LHCN-M2 (cell line): Measurements from ENCODE around the gene APOC3. TPM values are rescaled to one million over a fixed set of nuclear protein-coding genes. Genes with fewer than 3 reads are reported as not detected.

ENCODE experiments used
- DNase-seq: peaks from one replicate; pipeline ENCODE4 v3.0.0-alpha.2; 2012; ENCODE audit warnings: low read depth
- total RNA-seq: library from RNA; depleted of rRNA; stranded (reverse); fragments of >200 nt; gene quantifications from 2 replicates; pipeline ENCODE4 v1.2.3, GENCODE V29; 2014

The APOC3 gene
- total RNA-seq, 1 experiment from 2014 or later, result not detected

DNA sequence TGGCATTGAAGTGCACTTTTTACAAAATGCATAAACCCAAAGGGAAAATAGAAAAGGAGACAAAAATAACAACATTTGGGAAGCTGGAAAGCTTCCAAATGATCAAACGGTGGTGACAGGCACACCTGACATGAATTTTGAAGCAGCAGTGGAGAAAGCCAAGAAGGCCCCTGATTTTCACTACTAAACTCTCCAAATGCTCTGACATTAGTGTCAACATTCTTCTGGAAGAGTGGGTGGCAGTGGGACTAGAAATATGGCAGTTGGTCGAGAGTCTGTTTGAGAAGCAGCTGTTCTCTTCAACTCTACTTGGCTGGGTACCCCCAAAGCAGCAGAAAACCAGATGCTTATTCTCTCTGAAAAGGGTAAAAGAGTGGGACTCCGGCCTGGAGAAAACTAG lies 25.7 kb upstream of the APOC3 start:
- no peak for DNase-seq

DNA sequence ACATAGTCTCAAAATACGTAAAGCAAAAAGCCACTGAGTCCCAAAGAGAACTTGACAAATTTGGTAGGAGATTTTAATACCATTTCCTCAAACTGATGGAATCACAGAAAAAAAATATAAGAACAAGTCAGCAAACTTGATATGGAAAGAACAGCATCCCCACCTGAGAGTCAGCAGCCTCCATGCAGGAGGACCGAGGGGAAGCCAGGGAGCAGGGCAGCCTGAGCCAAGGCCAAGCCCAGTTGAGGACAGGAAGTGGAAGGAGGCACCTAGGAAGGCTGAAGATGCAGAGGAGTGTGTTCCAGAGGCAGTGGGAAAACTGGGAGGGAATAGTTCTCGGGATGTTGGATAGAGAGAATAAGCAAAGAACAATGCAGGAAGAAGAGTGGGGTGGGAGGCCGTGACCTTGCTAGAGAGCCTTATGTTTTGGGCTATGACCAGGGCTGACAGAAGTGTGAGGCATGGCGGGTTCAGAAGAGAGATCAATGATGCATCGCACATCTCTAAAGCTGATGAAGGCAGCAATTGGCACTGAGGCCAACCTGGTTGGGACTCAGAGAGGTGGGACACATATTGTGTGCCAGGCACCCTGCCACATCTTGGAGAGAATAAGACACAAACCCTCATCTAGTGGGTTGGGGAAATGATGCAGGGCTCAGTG lies 22.0 kb upstream of the APOC3 start:
- DNase-seq, result no peak

DNA sequence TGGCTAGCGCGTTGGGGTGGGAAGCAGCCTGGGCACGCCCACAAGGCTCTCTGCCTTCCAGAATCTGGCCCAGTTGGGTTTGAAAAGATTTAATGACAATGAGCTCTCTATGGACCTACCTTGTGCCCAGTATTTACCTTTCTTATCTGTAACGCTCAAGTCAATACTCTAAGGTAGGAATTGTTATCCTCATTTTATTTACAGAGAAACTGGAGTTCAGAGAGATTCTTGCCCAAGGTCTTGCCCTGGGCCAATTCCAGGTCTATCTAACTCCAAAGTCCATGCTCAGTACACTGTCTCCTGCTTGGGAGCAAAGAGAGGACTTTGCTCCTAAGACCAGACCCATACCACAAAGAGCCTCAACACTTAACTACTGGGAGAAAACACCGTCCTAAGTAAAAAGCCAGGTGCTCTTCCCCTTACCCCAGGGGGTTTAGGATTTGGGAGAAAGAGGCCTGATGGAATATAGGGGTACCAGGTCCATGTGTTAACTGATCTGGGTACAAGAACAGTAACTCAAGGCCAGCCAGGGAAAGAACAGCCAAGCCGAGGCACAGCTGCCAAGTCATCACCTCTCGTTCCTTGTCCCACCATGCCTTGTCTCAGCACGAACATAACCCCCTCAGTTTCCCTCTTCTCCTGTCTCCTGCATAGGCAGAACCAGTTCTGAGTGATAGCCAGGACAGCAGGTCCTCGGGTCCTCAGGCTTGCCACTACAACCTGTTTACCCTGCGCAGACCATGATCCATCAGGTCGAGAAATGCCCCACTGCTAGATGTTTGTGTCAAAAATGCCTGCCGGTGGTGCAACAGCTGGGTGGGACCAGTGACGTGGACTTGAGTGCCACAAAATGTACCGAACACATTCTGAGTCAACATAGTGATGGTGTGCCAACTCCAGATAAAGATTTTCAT lies 21.2 kb upstream of the APOC3 start:
- peak; percentile 75 for DNase-seq

DNA sequence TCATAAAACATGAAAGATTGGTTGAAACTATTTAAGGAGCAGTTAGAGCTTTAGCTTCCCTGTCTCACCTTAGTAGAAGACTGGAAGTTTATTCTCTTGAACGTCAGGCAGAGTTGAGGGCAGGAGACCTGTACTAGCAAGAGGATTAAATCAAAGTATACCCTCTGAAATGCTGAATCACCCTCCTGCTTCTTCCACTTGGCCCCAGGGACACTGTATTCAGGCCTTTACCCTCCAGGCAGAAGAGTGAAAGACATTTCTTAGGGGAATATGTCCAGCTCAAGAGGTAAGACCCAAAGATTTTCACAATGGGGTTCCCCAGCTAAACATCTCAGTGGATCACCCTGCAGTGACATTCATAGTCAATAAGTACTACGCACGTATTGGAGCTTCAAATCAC lies 18.5 kb upstream of the APOC3 start:
- no peak for DNase-seq

DNA sequence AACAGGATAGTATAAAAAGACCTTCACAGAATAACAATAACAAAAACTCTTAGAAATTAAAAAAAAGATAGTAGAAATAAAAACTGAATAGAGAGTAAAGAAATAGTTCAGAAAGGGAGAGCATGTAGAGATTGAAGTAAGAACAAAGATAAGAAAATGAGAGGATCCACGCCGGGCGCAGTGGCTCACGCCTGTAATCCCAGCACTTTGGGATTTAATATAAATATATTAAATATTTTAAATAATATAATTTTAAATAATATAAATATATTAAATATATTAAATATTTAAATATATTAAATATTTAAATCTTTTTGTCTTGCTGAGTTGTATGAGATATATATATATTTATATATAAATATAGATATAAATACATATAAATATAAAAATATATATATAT lies 17.6 kb upstream of the APOC3 start:
- no peak for DNase-seq

DNA sequence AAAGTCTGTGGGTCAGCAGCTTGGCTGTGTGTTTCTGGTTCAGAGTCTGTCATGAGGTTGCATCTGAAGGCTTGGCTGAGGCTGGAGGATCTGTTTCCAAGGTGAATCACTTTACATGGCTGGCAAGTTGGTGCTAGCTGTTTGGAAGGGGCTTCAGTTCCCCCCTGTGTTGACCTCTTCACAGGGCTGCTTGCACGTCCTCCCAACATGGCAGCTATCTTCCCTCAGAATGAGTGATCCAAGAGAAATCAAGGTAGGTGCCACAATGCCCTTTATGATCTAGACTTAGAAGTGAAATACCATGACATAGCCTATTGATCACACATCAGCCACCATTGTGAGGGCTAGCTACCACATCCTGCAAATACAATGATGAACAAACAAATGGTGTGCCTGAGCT lies 16.5 kb upstream of the APOC3 start:
- no peak for DNase-seq

DNA sequence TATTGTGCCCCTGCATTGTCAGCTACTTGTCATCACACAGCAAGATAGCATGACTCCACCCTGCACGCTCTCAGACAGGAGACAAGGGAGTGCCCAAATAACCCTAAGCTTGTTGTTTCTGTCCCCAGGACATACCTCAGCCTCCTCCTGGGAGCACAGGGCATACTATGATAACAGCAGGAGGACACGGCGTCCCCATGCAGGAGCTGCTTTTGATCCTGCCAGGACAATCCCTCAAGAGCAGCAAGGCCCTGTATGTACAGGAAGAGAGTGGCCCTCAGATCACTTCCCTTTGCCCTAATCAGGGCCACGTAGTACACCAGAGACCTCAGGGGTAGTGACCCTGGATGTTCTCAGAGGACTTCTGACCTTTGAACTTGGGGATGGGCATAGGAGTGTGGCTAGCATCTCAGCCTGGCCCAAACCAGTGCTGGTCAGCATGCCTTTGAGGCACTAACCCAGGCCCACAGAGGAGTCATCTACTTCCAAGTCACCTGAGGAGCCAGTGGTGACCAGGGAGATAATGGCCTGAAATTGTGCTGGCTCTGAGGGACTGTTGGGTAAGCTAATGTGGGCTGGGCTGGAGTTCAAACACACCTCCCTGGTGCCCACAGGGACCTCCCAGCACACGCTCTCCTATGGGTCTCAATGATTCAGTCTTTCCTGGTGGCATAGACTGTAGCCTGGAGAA lies 15.8 kb upstream of the APOC3 start:
- no peak for DNase-seq

DNA sequence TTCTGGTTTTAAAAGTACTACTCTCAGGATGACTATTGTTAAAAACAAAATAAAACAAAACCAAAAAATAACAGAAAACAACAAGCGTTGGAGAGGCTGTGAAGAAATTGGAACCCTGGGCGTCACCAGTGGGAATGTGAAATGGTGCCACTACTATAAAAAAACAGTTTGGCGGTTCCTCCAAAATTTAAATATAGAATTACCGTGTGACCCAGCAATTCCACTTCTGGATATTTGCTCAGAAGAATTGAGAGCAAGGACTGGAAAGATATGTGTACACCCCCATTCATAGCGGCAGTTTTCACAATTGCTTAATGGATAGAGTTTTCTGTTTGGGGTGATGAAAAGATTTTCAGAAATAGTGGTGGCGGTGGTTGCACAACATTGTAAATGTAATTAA lies 15.2 kb upstream of the APOC3 start:
- DNase-seq, result no peak

DNA sequence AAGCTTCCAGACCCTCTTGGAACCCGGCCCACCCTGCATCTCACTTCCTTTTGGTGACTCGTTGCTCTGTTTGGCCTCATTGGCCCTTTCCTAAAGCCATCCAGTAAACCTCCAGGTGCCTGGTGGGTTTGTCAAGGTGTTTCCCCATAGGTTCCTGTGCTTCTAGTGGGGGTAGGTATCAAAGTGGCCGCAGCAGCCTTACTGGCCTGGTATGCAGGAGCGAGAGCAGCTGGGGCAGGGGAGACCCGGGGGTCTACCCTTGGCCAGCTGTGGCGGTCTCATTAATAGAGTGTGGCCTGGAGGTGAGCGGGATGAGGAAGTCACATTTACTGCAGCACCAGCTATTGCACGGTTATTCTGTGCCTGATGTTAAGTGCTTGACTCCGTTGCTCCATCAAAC lies 10.7 kb upstream of the APOC3 start:
- no peak for DNase-seq

DNA sequence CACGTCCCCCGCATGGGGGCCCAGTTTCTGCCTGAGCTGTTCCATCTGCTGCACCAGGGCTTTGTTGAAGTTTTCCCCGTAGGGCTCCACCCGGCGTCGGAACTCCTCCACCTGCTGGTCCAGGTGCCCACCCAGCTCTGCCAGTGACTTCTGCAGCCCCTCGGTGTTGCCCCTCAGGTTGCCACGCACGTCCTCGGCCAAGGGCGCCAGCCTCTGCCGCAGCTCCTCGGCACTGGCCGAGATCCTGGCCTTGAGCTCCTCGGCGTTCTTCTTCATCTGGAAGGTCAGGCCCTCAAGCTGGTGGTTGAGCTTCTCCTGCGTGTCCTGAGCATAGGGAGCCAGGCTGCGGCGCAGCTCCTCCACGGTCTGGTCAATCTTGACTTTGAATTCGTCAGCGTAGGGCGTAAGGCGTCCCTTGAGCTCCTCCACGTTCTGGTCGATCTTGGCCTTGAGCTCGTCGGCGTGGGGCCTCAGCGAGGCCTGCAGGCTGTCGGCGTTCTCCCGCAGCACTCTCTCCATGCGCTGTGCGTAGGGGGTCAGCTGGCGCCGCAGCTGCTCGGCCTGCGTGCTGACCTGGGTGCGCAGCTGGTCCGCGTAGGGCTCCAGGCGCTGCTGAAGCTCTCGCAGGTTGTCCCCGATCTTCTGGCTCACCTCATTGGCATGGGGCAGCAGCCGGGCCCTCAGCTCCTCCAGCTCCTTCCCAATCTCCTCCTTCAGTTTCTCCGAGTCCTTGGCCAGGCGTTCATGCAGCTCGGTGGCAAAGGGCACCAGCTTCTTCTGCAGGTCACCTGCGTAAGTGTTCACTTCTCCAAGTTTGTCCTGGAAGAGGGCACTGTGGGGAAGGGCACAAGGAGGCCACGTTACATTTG lies 8.4 kb upstream of the APOC3 start:
- no peak for DNase-seq

DNA sequence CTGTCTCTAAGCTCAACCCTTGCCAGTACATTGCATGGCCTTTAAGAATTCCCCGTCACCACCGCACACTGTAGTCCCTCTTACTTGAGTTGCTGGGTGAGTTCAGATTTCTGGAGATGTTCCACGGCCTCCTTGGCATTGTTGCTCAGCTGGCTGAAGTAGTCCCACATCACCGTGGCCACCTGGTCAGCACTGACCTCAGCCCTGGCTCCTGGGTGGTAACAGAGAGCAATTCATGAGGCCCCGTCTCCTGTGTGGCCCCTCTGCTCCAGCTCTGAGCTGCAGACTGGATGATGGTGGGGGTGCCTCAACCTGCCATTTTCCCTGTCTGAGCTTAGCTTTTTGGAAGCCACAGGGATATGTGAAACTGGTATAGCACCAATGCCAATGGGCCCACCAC lies 7.1 kb upstream of the APOC3 start:
- no peak for DNase-seq

DNA sequence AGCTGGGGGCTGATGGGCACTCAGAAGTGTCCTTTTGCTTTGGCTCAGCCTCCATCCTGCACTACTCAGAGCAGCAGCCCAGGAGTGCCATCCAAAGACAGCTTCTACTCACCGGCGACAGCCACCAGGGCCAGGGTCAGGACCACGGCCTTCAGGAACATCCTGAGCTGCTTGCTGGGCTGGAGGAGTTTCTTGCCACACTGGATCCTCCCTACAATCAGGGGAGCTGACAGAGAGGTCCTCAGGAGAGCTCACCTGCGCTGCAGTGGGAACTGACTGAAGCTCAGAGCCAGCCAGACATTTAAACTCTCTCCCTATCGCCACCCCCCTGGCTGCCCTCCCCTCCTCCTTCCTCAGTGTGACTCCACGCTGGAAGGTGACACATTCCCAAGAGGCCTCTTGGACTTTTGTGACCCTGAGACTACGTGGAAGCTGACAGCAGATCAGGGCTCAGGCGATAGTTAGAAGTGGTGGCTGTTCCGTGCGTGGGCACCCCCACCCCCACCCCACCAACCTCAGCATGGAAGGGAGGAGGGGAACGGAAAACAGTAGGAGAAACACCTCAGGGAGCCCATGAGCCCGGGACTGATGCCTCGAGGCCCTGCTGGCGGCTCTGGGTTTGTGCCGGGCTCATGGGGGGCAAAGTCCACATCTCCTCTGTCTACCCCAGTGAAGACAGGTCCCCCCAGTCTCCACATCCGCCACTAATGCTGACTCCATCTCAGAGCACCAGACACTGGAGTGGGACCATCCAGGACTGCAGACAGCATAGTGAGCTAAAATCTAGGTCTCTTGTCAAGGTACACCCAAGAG lies 6.5 kb upstream of the APOC3 start, which contains the start of gene APOA4:
TSS of gene APOA4 (minus strand) at position 274 of the 813 bp plus-strand sequence. CDS start at position 161, 113 bp downstream.
- DNase-seq, result no peak

DNA sequence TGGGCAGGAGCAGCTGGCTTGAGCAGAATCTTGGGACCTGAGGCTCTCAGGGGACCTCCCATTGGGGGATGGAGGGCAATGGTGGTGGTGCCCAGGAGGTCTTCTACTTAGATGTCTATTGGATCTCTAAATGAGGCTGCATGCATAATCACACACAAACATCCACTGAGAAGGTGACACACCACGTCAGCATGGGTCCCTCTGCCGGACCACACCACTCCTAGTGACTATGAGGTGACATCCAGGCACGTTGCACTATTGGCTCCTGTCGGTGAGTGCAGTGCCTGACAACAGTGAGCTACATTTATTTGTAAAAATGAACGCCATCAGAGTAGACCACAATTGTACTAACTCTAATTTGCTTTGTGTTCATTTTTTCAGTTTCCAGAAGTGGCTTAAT lies 4.3 kb upstream of the APOC3 start:
- DNase-seq, result no peak

DNA sequence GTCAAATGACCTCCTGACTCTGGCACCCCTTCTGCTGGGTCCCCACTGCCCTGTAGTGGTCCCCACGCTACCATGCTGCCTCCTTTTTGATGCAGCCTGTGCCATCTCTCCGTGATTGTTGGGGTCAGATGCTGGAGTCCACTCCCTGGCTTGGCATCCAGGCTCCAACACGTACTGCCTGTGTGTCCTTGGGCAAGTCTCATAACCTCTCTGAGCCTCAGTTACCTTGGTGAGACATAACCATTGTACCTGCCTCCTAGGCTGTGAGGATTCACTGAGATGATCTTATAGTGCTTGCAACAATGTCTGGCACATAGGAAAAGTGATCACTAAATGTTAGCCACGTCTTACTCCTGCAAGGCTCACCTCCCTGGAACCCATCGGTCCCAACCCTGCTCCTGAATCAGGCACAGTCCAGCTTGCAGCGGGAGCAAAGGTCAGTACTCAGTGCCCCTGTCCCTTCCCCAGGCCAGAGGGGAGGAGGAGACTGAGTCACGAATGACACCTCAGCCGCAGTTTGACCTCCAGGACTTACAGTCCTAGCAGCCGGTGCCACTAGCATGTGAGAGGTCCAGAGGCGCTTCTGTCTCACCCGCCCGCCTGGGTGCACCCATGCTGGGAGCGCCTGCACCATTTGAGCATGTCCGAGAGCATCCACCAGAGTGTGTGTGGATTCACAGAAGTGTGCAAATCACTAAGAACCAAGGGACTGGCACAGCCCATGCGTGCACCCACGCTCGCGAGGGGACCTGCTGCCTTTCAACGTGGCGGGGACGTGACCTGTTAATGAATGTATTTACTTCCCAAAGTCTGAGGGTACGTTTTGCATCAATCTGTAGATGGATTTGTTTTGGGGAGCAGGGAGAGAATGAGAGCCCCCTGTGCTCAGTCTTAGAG lies 3.6 kb upstream of the APOC3 start:
- no peak for DNase-seq

DNA sequence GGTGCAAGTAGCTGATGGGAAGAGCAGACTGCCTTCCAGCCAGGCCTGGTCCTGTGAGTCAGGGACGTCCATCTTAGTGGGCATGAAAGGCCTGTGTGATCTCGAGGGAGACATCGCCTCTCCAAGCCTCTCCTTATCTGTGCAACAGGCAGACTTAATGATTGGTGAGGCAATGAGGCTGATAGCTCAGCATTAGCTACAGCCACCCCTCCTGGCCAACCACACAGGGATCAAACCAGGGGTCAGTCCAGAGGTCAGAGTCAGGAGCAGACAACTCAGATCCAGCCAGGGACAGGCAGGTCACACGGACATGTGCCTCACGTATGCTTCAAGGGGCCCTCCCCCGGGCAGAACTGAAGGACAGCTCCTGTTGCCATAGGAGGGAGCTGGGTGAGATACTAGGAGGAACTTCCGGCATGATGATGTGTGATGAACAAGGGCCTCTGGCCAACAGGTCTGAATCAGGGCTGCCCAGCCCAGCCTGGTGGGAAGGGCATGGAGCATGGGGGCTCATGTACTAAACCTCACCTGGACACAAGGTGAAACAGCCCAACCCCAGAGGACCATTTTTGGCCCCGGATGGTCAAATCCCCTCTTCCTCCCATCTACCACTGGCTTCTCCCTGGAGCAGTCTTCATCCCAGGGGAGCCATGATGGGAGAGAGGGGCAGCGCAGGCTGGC lies 2.8 kb upstream of the APOC3 start:
- no peak for DNase-seq

DNA sequence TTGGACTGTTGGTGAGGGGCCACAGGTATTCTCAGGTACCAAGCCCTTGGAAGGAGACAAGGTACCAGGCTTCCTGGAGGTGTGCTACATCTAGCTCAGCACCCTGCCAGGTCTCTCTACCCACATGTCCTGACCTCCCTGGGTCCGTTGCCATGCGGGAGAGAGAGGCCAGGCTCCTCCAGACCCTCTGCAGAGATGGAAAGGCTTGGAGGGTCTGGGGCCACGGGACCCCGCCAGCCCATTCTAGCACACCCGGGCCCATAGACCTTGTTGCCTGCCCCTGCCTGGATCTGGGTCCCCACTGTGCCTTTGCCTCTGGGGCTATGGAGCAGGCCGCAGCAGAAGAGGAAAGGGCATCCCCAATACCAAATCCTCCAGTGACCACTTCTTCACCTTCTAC lies 2.2 kb upstream of the APOC3 start:
- DNase-seq, result no peak

DNA sequence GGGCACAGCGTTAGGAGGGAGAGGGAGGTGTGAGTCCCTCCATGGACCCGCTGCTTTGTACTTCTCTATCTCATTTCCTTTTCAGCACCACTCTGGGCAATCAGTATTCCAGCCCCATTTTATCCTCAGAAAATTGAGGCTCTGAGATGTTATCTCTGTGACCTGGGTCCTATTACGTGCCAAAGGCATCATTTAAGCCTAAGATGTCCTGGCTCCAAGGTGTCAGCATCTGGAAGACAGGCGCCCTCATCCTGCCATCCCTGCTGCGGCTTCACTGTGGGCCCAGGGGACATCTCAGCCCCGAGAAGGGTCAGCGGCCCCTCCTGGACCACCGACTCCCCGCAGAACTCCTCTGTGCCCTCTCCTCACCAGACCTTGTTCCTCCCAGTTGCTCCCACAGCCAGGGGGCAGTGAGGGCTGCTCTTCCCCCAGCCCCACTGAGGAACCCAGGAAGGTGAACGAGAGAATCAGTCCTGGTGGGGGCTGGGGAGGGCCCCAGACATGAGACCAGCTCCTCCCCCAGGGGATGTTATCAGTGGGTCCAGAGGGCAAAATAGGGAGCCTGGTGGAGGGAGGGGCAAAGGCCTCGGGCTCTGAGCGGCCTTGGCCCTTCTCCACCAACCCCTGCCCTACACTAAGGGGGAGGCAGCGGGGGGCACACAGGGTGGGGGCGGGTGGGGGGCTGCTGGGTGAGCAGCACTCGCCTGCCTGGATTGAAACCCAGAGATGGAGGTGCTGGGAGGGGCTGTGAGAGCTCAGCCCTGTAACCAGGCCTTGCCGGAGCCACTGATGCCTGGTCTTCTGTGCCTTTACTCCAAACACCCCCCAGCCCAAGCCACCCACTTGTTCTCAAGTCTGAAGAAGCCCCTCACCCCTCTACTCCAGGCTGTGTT lies 829 bp upstream of the APOC3 start:
- no peak for DNase-seq
